Measurements from ENCODE around the gene INSR.

The INSR gene

DNA sequence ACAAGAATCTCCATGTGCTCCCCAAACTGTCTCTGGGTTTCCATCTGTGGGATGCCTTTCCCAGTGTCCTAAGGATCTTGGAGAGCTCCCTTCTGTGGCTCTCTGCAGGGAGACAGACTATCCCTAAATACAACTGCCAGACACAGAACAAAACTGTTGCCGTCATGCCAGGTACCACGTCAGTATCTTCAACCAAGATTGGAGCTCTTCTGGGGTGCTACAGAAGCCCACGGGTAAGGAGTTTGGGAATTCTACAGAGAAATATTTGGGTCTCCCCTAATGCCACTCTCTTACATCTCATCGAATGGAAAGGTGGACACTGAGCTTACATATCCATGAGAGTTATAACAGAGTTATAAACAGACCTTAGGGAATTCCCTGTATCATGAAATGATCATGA lies 230.9 kb downstream of the INSR start:
- TF ChIP-seq, protein P1, sequence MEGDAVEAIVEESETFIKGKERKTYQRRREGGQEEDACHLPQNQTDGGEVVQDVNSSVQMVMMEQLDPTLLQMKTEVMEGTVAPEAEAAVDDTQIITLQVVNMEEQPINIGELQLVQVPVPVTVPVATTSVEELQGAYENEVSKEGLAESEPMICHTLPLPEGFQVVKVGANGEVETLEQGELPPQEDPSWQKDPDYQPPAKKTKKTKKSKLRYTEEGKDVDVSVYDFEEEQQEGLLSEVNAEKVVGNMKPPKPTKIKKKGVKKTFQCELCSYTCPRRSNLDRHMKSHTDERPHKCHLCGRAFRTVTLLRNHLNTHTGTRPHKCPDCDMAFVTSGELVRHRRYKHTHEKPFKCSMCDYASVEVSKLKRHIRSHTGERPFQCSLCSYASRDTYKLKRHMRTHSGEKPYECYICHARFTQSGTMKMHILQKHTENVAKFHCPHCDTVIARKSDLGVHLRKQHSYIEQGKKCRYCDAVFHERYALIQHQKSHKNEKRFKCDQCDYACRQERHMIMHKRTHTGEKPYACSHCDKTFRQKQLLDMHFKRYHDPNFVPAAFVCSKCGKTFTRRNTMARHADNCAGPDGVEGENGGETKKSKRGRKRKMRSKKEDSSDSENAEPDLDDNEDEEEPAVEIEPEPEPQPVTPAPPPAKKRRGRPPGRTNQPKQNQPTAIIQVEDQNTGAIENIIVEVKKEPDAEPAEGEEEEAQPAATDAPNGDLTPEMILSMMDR (IDR thresholded peaks at IDR 0.05; ENCODE audit: low read depth, low read length) = no peak
- H3K4me3 ChIP-seq (ENCODE audit: low read depth, low read length) = no peak overlapping the region

More for the DNA sequence above, 230.9 kb downstream of the INSR start:
- H3K4me1 ChIP-seq = no peaks in the 10 kb centered on the region
- no peak for DNase-seq
- no peaks in the 10 kb centered on the region for H3K27me3 ChIP-seq
- no peaks in the 10 kb centered on the region for H3K36me3 ChIP-seq
- no peaks in the 10 kb centered on the region; the same call in 1 of the 2 replicates for H3K9me3 ChIP-seq

All from BE2C (cell line).